Putamen (tissue), 1 donor: ENCODE results near the gene LEAP2.
A peak's percentile ranks its signal among the peaks of the same experiment; 100 is the strongest.

Experiments used
- DNase-seq: peaks from one replicate; pipeline ENCODE4 v3.0.0-alpha.2; 2016; ENCODE audit warnings: low spot score

The LEAP2 gene

GRCh38 chr5:132877938-132878337, 4.5 kb downstream of the LEAP2 start:
- DNase-seq: no peak

GRCh38 chr5:132883261-132883834, 9.9 kb downstream of the LEAP2 start:
- peak; percentile 73 for DNase-seq

GRCh38 chr5:132884548-132884947, 11.1 kb downstream of the LEAP2 start:
- DNase-seq: no peak

- DNase-seq: no peak
Observed at GRCh38 chr5:132886064-132886823, 12.8 kb downstream of the LEAP2 start.

GRCh38 chr5:132887283-132887682, 13.8 kb downstream of the LEAP2 start:
- DNase-seq: no peak

- DNase-seq: no peak
Observed at GRCh38 chr5:132889501-132889900, 16.0 kb downstream of the LEAP2 start.

GRCh38 chr5:132890817-132891216, 17.3 kb downstream of the LEAP2 start:
- no peak for DNase-seq

- no peak for DNase-seq
Observed at GRCh38 chr5:132895719-132896305, 22.3 kb downstream of the LEAP2 start.

GRCh38 chr5:132896685-132897084, 23.2 kb downstream of the LEAP2 start:
- DNase-seq: no peak

GRCh38 chr5:132898094-132898493, 24.6 kb downstream of the LEAP2 start:
- no peak for DNase-seq

- no peak for DNase-seq
Observed at GRCh38 chr5:132901036-132901435, 27.6 kb downstream of the LEAP2 start.

- no peak for DNase-seq
Observed at GRCh38 chr5:132901730-132902129, 28.3 kb downstream of the LEAP2 start.

- DNase-seq: no peak
Observed at GRCh38 chr5:132905938-132906337, 32.5 kb downstream of the LEAP2 start.

GRCh38 chr5:132907161-132907560, 33.7 kb downstream of the LEAP2 start:
- no peak for DNase-seq

- no peak for DNase-seq
Observed at GRCh38 chr5:132909702-132910101, 36.2 kb downstream of the LEAP2 start.

- no peak for DNase-seq
Observed at GRCh38 chr5:132915681-132916080, 42.2 kb downstream of the LEAP2 start.

GRCh38 chr5:132916086-132916485, 42.6 kb downstream of the LEAP2 start:
- no peak for DNase-seq
